A549 (cell line): ENCODE measurements around the gene XYLT1.

Source experiments
- CEBPB ChIP-seq, 2 experiments: fragments of >200 bp in 1 of 2; sonication (Bioruptor Twin) in 1 of 2; formaldehyde crosslinking in 1 of 2; IDR thresholded peaks; 2 replicates each; pipeline ENCODE4 v1.6.1; 2012 to 2016
- CTCF ChIP-seq: fragments of >200 bp; sonication (Bioruptor Twin); formaldehyde crosslinking; IDR thresholded peaks from 3 replicates; pipeline ENCODE4 v1.5.1; 2016
- HES2 ChIP-seq: fragments of >200 bp; sonication (Bioruptor Twin); formaldehyde crosslinking; IDR thresholded peaks from 2 replicates; pipeline ENCODE4 v1.6.1; 2016
- MAFK ChIP-seq: fragments of 450-650 bp; IDR thresholded peaks from 2 replicates; pipeline ENCODE4 v1.6.1; 2014; ENCODE audit not compliant: partially characterized antibody
- MAZ ChIP-seq: fragments of 150-350 bp; IDR thresholded peaks from 2 replicates; pipeline ENCODE4 v1.6.1; 2014; ENCODE audit warnings: antibody characterized with exemption, low read depth, low read length, borderline replicate concordance
- PBX3 ChIP-seq: IDR thresholded peaks from 2 replicates; pipeline ENCODE4 v1.6.1; 2012
- POLR2A ChIP-seq: IDR thresholded peaks from 2 replicates; pipeline ENCODE4 v1.6.1; 2012; ENCODE audit warnings: mild to moderate bottlenecking, low read length
- RAD21 ChIP-seq, 2 experiments: fragments of >200 bp in 1 of 2; sonication (Bioruptor Twin) in 1 of 2; formaldehyde crosslinking in 1 of 2; IDR thresholded peaks in 1 of 2; conservative IDR thresholded peaks in 1 of 2; 2 replicates in 1 of 2; 3 replicates in 1 of 2; pipeline ENCODE4 v1.6.1; 2012 to 2018; ENCODE audit warnings: inconsistent platforms in 1 of 2
- TP53 ChIP-seq: fragments of 250-450 bp; sonication (Bioruptor Pico); IDR thresholded peaks from 2 replicates; pipeline ENCODE4 v1.5.0; 2021; ENCODE audit warnings: mild to moderate bottlenecking, moderate library complexity
- USF2 ChIP-seq: fragments of 450-650 bp; IDR thresholded peaks from 2 replicates; pipeline ENCODE4 v1.6.1; 2014; ENCODE audit warnings: antibody characterized with exemption
- TF ChIP-seq, protein P1 (sequence below): IDR thresholded peaks from 2 replicates; pipeline ENCODE4 v1.6.1; 2012

DNA sequence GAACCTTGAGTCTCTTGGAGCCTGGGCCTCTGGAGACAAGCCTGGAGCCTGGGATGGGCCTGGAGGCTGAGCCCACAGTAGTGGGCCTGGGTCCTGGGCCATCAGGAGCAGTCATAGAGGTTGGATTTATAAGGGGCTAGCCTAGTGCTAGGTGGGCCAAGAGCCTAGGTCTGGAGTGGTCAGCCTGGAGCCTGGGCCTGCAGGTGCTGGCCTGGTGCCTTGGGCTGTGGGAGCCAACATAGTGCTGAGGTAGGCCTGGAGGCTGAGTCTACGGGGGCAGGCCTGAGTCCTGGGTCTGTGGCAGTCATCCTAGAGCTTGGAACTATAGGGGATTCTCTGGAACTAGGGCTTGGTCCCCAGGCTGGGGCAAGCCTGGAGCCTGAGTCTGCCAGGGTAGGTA, 414.1 kb downstream of the XYLT1 start:
- TF ChIP-seq USF2 (no peak), CEBPB (IDR thresholded peaks at IDR 0.05) (no peak), RAD21 (conservative IDR thresholded peaks at IDR 0.05 in 1 of 2, IDR thresholded peaks at IDR 0.05 in 1 of 2) (no peak), POLR2A (no peak), HES2 (no peak), MAZ (no peak), CTCF (no peak), PBX3 (no peak), MAFK (no peak), TP53 (no peak)
- TF ChIP-seq, protein P1, sequence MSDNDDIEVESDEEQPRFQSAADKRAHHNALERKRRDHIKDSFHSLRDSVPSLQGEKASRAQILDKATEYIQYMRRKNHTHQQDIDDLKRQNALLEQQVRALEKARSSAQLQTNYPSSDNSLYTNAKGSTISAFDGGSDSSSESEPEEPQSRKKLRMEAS: no peak
